MCF 10A (cell line): ENCODE results near the gene ENG. TPM values are rescaled to one million over a fixed set of nuclear protein-coding genes. Genes with fewer than 3 reads are reported as not detected.

Experiments used
- BruUV-seq: library from RNA; stranded (reverse); fragments of 400-500 nt; replicated peaks from 2 replicates; lab custom pipeline; 2021; lab: Mats Ljungman, UMichigan
- CTCF ChIA-PET: fragments of 300-600 bp; sonication (Branson Sonifier 250); formaldehyde crosslinking; extraction: SDS; loops from one replicate; lab custom pipeline; 2021; ENCODE audit warnings: antibody characterized with exemption, inconsistent platforms; lab: Yijun Ruan, JAX
- POLR2A ChIA-PET: fragments of 300-600, 350-650 bp; sonication (Branson Sonifier 250); formaldehyde crosslinking; extraction: SDS; loops from one replicate; lab custom pipeline; 2020; ENCODE audit warnings: antibody characterized with exemption, inconsistent platforms; lab: Yijun Ruan, JAX
- DNase-seq: peaks from one replicate; pipeline ENCODE4 v3.0.0-alpha.2; 2018; ENCODE audit not compliant: unreplicated experiment
- H3K27ac Mint-ChIP-seq: one replicate; pipeline ENCODE4 v1.8.0; 2022; ENCODE audit warnings: mild to moderate bottlenecking, low read depth, mixed read lengths; ENCODE audit not compliant: unreplicated experiment
- H3K27me3 Mint-ChIP-seq: one replicate; pipeline ENCODE4 v1.8.0; 2022; ENCODE audit warnings: mixed read lengths; ENCODE audit not compliant: insufficient read depth, unreplicated experiment
- H3K36me3 Mint-ChIP-seq: one replicate; pipeline ENCODE4 v1.8.0; 2022; ENCODE audit warnings: mild to moderate bottlenecking, moderate library complexity, mixed read lengths; ENCODE audit not compliant: insufficient read depth, unreplicated experiment
- H3K4me1 Mint-ChIP-seq: one replicate; pipeline ENCODE4 v1.8.0; 2022; ENCODE audit warnings: mixed read lengths; ENCODE audit not compliant: insufficient read depth, unreplicated experiment
- H3K4me3 Mint-ChIP-seq: one replicate; pipeline ENCODE4 v1.8.0; 2022; ENCODE audit warnings: mild to moderate bottlenecking, moderate library complexity, mixed read lengths; ENCODE audit not compliant: unreplicated experiment
- H3K9me3 Mint-ChIP-seq: one replicate; pipeline ENCODE4 v1.8.0; 2022; ENCODE audit warnings: mixed read lengths; ENCODE audit not compliant: unreplicated experiment
- CTCF ChIP-seq: fragments of 200-600 bp; IDR thresholded peaks from one replicate; pipeline ENCODE4 v1.8.0; 2022; ENCODE audit warnings: antibody characterized with exemption, mild to moderate bottlenecking; ENCODE audit not compliant: unreplicated experiment
- intact Hi-C: fragments of 100-400 bp; cut with micrococcal nuclease; formaldehyde crosslinking; loops from 2 replicates; pipeline ENCODE4 v1.14.1; 2022
- total RNA-seq: library from RNA; stranded (reverse); gene quantifications from 2 replicates; pipeline ENCODE4 v1.2.3, GENCODE V29; 2022

ENG gene
- total RNA-seq, 1 experiment from 2014 or later = 22.1 TPM

GRCh38 chr9:127893392-127893791 is 38.9 kb upstream of the ENG start:
- CTCF ChIA-PET = interaction anchor here (0.7 to 1.4 kb wide), 2 partner anchors 24 to 40 kb away, joined by 3 read pairs; no protein-coding TSS in a partner anchor
- Mint-ChIP-seq H3K27ac (no peak overlapping the region), H3K4me1 (peaks cover 7% of the 10 kb centered on the region), H3K4me3 (no peak overlapping the region), H3K27me3 (no peaks in the 10 kb centered on the region), H3K9me3 (no peaks in the 10 kb centered on the region), H3K36me3 (peaks cover 36% of the 10 kb centered on the region)
- DNase-seq = no peak
- TF ChIP-seq CTCF = no peak
- POLR2A ChIA-PET = no interaction called here
- BruUV-seq = no TSS peak
- intact Hi-C loops = no loop called here

GRCh38 chr9:127892831-127893230 is 38.4 kb upstream of the ENG start:
- Mint-ChIP-seq H3K27me3 (no peaks in the 10 kb centered on the region), H3K36me3 (peaks cover 41% of the 10 kb centered on the region), H3K4me3 (no peak overlapping the region), H3K27ac (no peak overlapping the region), H3K9me3 (no peaks in the 10 kb centered on the region), H3K4me1 (peaks cover 6% of the 10 kb centered on the region)
- no TSS peak for BruUV-seq
- POLR2A ChIA-PET = no interaction called here
- no peak for TF ChIP-seq CTCF
- DNase-seq = no peak
- intact Hi-C loops = no loop called here
- CTCF ChIA-PET = interaction anchor here (0.7 to 1.4 kb wide), 2 partner anchors 23 to 40 kb away, joined by 3 read pairs; no protein-coding TSS in a partner anchor

- CTCF ChIA-PET = interaction anchor here (0.9 kb wide), 1 partner anchor 20 kb away, joined by 3 read pairs; no protein-coding TSS in a partner anchor
- intact Hi-C loops = no loop called here
- no TSS peak for BruUV-seq
Observed at GRCh38 chr9:127890053-127890452, 35.6 kb upstream of the ENG start.

GRCh38 chr9:127887792-127888191 is 33.3 kb upstream of the ENG start:
- peaks cover 6% of the 10 kb centered on the region for H3K4me1 Mint-ChIP-seq
- DNase-seq = no peak
- peaks cover 20% of the 10 kb centered on the region for H3K36me3 Mint-ChIP-seq
- H3K4me3 Mint-ChIP-seq = no peak overlapping the region
- no peaks in the 10 kb centered on the region for H3K27me3 Mint-ChIP-seq
- H3K9me3 Mint-ChIP-seq = no peaks in the 10 kb centered on the region
- CTCF ChIA-PET = interaction anchor here (0.6 to 1.6 kb wide), 3 partner anchors 19 to 141 kb away, joined by 3 to 4 read pairs (median 4); no protein-coding TSS in a partner anchor
- POLR2A ChIA-PET = interaction anchor here (0.6 kb wide), 1 partner anchor 439 kb away, joined by 3 read pairs; no protein-coding TSS in a partner anchor
- no TSS peak for BruUV-seq
- no peak overlapping the region for H3K27ac Mint-ChIP-seq
- intact Hi-C loops = no loop called here
- TF ChIP-seq CTCF = no peak

More at GRCh38 chr9:127890053-127890452, 35.6 kb upstream of the ENG start:
- no peak for TF ChIP-seq CTCF
- no peak for DNase-seq
- Mint-ChIP-seq H3K4me3 (no peak overlapping the region), H3K27ac (no peak overlapping the region), H3K9me3 (no peaks in the 10 kb centered on the region), H3K4me1 (peaks cover 6% of the 10 kb centered on the region), H3K27me3 (no peaks in the 10 kb centered on the region), H3K36me3 (peaks cover 36% of the 10 kb centered on the region)
- POLR2A ChIA-PET = interaction anchor here (0.8 to 2.4 kb wide), 3 partner anchors 9 to 12 kb away, joined by 3 to 10 read pairs (median 3); partner anchors contain the start of gene ST6GALNAC6
